Activated T-helper 2 cell treated with anti-CD3 and anti-CD28 coated beads, Interferon-gamma antibody, Interleukin-2, Interleukin-4, amounts not matched to agents 10 μg/mL and 5 μg/mL and 100 μg/mL, durations not matched to agents 14 hours and 24 hours and 36 hours (primary cell): ENCODE measurements around the gene MIEF1. TPM values are rescaled to one million over a fixed set of nuclear protein-coding genes. Genes with fewer than 3 reads are reported as not detected.
A peak's percentile ranks its signal among the peaks of the same experiment; 100 is the strongest.

Experiments
- DNase-seq: peaks from one replicate; pipeline ENCODE4 v3.0.0; 2021; ENCODE audit warnings: low spot score
- H3K27ac Mint-ChIP-seq: one replicate; pipeline ENCODE4 v1.8.0; 2021; ENCODE audit warnings: mixed read lengths
- H3K27me3 Mint-ChIP-seq: one replicate; pipeline ENCODE4 v1.8.0; 2021; ENCODE audit warnings: low read depth, mixed read lengths
- H3K36me3 Mint-ChIP-seq: one replicate; pipeline ENCODE4 v1.8.0; 2021; ENCODE audit warnings: low read depth, mixed read lengths
- H3K4me1 Mint-ChIP-seq: one replicate; pipeline ENCODE4 v1.8.0; 2021; ENCODE audit warnings: low read depth, mixed read lengths
- H3K4me3 Mint-ChIP-seq: one replicate; pipeline ENCODE4 v1.8.0; 2021; ENCODE audit warnings: low read depth, mild to moderate bottlenecking, moderate library complexity, mixed read lengths
- H3K9me3 Mint-ChIP-seq: one replicate; pipeline ENCODE4 v1.8.0; 2021; ENCODE audit warnings: mixed read lengths
- intact Hi-C: fragments of 100-400 bp; cut with micrococcal nuclease; formaldehyde crosslinking; loops from one replicate; pipeline ENCODE4 v1.15.1; 2023
- total RNA-seq: library from RNA; stranded (reverse); gene quantifications from 2 replicates; pipeline ENCODE4 v1.2.3, GENCODE V29; 2022

MIEF1 gene
- total RNA-seq, 1 donor from 2014 or later: 46.9 TPM

DNA sequence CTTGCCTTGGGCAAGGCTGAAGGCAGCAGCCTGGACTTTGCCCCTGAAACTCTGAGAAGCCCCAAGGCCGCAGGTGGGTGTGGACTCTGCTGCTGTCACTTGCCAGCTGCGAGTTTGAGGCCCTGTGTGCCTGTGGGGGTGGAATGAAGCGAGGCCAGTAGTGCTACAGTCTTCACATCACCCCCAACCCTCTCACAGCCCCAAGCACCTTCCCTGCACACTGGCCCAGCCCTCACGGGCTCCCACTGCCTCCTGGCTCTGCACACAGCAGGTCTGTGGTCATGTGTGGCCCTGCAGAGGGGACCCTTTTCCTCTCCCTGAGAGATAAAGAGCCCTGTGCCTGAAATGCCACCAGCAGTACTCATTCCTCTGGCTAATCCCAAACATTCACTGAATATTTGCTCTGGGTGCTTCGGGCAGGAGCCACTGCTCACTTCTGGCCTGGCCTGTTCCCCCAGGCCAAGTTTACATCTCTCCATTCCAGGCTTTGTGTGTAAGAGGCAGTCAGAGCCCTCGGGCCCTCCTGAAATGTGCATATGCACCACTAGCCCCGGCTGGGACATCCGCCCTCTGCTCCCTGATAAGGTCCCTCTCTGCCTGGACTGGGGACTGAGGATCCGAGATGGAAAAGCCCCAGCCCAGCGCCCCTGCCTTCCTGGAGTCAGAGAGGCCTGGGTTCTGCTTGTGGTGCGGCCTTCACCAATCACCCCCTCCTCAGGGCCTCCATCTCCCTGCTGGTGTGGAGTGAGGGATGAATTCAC lies 27.6 kb upstream of the MIEF1 start:
- Mint-ChIP-seq H3K4me1 (peaks cover 10% of the 10 kb centered on the region), H3K4me3 (no peak overlapping the region), H3K27ac (no peak overlapping the region), H3K27me3 (no peaks in the 10 kb centered on the region), H3K36me3 (no peaks in the 10 kb centered on the region), H3K9me3 (no peaks in the 10 kb centered on the region)
- DNase-seq: no peak
- intact Hi-C loops: no loop called here

DNA sequence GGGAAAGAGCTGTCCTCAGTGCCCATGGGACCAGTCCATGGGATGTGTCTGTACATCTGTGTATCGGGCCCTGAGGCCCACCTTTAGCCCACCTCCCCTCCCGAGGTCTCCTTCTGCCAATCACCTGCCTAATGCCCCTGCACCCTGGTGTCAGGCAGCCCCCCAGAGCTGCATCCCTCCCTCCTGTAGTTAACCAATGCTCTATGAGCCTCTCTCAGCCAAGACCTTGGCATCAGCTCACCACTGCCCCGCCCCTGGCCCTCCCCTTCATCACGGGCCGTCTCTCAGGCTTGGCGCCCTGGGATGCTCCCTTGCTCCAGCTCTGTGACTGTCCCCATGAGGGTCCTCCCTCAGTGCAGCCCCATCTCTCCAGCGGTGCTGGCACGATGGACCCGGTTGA lies 26.8 kb upstream of the MIEF1 start:
- no peak for DNase-seq
- Mint-ChIP-seq H3K4me3 (no peak overlapping the region), H3K36me3 (no peaks in the 10 kb centered on the region), H3K9me3 (no peaks in the 10 kb centered on the region), H3K4me1 (peaks cover 10% of the 10 kb centered on the region), H3K27me3 (no peaks in the 10 kb centered on the region), H3K27ac (no peak overlapping the region)
- intact Hi-C loops: no loop called here

DNA sequence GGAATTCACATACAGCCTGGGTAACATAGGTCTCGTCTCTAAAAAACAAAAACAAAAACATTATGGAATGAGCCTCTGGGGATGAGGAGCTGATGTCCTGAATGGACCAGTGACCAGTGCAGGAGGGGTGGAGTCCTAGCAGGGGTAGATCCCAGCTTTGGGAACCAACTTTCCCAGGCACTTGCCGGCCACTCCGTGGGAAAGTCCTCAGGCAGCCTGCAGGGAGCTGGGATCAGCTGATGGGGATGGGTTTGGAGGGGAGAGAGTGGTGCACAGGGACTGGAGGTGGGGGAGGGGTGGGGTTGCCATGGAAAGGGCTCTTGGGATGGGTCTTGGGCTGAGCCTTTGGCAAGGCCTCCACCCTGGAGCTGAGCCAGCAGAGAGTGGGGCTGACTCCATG lies 26.2 kb upstream of the MIEF1 start:
- DNase-seq: no peak
- H3K27me3 Mint-ChIP-seq: no peaks in the 10 kb centered on the region

DNA sequence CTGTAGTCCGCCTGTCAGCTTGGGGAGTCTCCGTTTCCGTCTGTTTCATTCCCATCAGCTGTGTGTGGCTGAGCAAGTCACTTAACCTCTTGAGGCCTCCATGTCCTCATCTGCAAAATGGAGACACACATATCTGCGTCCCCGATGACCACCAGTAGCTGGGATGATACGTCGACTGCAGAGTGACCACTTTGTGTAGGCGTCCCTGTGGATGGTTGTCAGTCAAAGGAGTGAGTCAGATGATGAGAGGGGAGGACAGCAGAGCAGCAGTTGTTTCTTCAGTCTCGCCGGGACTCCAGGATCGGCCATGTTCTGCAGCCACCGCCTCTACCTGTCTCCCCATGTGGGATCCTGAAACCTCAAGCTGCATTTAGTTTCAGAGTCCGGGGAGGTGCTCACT lies 25.4 kb upstream of the MIEF1 start:
- H3K27ac Mint-ChIP-seq: no peak overlapping the region
- no peaks in the 10 kb centered on the region for H3K27me3 Mint-ChIP-seq
- DNase-seq: no peak
- H3K36me3 Mint-ChIP-seq: no peaks in the 10 kb centered on the region
- H3K4me3 Mint-ChIP-seq: no peak overlapping the region
- no peaks in the 10 kb centered on the region for H3K9me3 Mint-ChIP-seq
- intact Hi-C loops: no loop called here
- peaks cover 5% of the 10 kb centered on the region for H3K4me1 Mint-ChIP-seq

More for the DNA sequence above, 26.2 kb upstream of the MIEF1 start:
- Mint-ChIP-seq H3K36me3 (no peaks in the 10 kb centered on the region), H3K27ac (no peak overlapping the region), H3K4me3 (no peak overlapping the region), H3K4me1 (peaks cover 10% of the 10 kb centered on the region), H3K9me3 (no peaks in the 10 kb centered on the region)
- intact Hi-C loops: no loop called here

- Mint-ChIP-seq H3K27me3 (no peaks in the 10 kb centered on the region), H3K9me3 (no peaks in the 10 kb centered on the region), H3K27ac (no peak overlapping the region), H3K4me1 (peaks cover 3% of the 10 kb centered on the region), H3K36me3 (no peaks in the 10 kb centered on the region), H3K4me3 (no peak overlapping the region)
- no peak for DNase-seq
- intact Hi-C loops: no loop called here
Observed at GRCh38 chr22:39477542-39477941, 24.5 kb upstream of the MIEF1 start.

GRCh38 chr22:39478441-39478850 lies 23.6 kb upstream of the MIEF1 start:
- no peak overlapping the region for H3K27ac Mint-ChIP-seq
- H3K4me3 Mint-ChIP-seq: no peak overlapping the region
- H3K4me1 Mint-ChIP-seq: no peaks in the 10 kb centered on the region
- no peaks in the 10 kb centered on the region for H3K9me3 Mint-ChIP-seq
- peak; percentile 14 for DNase-seq
- no peaks in the 10 kb centered on the region for H3K27me3 Mint-ChIP-seq
- intact Hi-C loops: no loop called here
- no peaks in the 10 kb centered on the region for H3K36me3 Mint-ChIP-seq

DNA sequence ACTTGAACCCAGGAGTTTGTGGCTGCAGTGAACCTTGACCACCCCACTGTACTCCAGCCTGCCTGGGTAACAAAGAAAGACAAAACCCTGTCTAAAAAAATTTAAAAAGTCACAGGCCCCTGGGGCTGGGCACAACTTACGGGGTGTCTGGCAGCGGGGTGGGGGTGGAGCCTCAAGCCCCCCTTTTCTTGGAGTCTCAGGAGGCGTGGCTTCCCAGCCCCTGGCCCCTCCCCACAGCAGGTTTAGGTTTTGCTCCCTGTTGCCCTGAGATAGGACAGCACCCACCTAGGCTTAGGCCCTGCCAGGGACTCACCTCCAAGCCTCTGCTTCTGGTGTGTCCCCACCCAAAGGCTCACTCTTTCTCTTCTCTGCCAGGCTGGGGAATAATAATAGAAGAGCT lies 22.8 kb upstream of the MIEF1 start:
- H3K27ac Mint-ChIP-seq: no peak overlapping the region
- intact Hi-C loops: no loop called here
- no peak overlapping the region for H3K4me3 Mint-ChIP-seq
- H3K27me3 Mint-ChIP-seq: no peaks in the 10 kb centered on the region
- H3K36me3 Mint-ChIP-seq: no peaks in the 10 kb centered on the region
- H3K9me3 Mint-ChIP-seq: no peaks in the 10 kb centered on the region
- H3K4me1 Mint-ChIP-seq: no peaks in the 10 kb centered on the region
- no peak for DNase-seq

DNA sequence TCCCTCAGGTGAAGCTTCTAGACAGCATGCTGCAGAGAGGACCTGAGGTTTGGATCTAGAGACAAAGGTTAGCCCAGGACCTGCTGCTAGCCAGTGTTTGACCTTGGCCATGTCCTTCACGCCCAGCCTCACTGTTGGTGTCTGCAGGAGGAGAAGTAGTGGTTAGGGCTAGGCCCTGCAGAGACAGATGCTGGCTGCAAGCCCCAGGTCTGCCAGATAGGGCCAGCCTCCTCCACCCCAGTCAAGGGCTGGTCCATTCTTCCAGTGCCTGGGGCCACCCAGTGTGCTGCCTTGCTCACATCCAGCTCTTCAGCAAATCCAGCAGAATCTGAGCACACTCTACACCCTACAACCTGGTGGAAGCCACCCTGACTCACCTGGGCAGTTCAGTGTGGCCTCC lies 21.5 kb upstream of the MIEF1 start:
- DNase-seq: no peak
- intact Hi-C loops: no loop called here
- Mint-ChIP-seq H3K36me3 (no peaks in the 10 kb centered on the region), H3K4me3 (no peak overlapping the region), H3K9me3 (no peaks in the 10 kb centered on the region), H3K4me1 (no peaks in the 10 kb centered on the region), H3K27ac (no peak overlapping the region), H3K27me3 (no peaks in the 10 kb centered on the region)

- Mint-ChIP-seq H3K27ac (no peak overlapping the region), H3K27me3 (no peaks in the 10 kb centered on the region), H3K4me3 (no peak overlapping the region), H3K36me3 (no peaks in the 10 kb centered on the region), H3K4me1 (no peaks in the 10 kb centered on the region), H3K9me3 (no peaks in the 10 kb centered on the region)
- intact Hi-C loops: no loop called here
- no peak for DNase-seq
Observed at GRCh38 chr22:39481054-39481453, 21.0 kb upstream of the MIEF1 start.

- intact Hi-C loops: no loop called here
- Mint-ChIP-seq H3K27me3 (no peaks in the 10 kb centered on the region), H3K27ac (no peak overlapping the region), H3K4me1 (no peaks in the 10 kb centered on the region), H3K9me3 (no peaks in the 10 kb centered on the region), H3K4me3 (no peak overlapping the region), H3K36me3 (no peaks in the 10 kb centered on the region)
- DNase-seq: no peak
Observed at GRCh38 chr22:39481595-39481994, 20.5 kb upstream of the MIEF1 start.

DNA sequence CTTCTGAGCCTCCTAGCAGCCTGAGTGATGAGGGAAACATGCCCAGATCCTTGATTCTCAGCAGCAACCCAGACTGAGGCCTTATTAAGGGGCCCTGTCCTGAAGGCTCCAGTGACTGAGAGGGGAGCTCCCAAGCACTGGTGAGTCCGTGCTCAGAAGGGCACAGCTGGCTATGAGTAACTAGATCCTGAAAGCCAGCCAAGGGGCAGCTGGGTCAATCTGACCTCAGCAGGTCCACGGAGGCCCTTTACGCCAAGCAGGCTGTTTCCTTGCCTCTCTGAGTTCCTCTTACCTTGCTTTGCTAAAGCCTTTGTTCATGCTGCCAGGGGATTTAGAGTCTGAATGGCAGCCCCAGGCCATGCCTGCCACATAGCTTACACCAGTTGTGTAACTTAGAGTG lies 19.3 kb upstream of the MIEF1 start:
- DNase-seq: no peak
- no peak overlapping the region for H3K4me3 Mint-ChIP-seq
- no peaks in the 10 kb centered on the region for H3K27me3 Mint-ChIP-seq
- H3K27ac Mint-ChIP-seq: no peak overlapping the region
- intact Hi-C loops: no loop called here
- no peaks in the 10 kb centered on the region for H3K4me1 Mint-ChIP-seq
- no peaks in the 10 kb centered on the region for H3K36me3 Mint-ChIP-seq
- H3K9me3 Mint-ChIP-seq: no peaks in the 10 kb centered on the region

DNA sequence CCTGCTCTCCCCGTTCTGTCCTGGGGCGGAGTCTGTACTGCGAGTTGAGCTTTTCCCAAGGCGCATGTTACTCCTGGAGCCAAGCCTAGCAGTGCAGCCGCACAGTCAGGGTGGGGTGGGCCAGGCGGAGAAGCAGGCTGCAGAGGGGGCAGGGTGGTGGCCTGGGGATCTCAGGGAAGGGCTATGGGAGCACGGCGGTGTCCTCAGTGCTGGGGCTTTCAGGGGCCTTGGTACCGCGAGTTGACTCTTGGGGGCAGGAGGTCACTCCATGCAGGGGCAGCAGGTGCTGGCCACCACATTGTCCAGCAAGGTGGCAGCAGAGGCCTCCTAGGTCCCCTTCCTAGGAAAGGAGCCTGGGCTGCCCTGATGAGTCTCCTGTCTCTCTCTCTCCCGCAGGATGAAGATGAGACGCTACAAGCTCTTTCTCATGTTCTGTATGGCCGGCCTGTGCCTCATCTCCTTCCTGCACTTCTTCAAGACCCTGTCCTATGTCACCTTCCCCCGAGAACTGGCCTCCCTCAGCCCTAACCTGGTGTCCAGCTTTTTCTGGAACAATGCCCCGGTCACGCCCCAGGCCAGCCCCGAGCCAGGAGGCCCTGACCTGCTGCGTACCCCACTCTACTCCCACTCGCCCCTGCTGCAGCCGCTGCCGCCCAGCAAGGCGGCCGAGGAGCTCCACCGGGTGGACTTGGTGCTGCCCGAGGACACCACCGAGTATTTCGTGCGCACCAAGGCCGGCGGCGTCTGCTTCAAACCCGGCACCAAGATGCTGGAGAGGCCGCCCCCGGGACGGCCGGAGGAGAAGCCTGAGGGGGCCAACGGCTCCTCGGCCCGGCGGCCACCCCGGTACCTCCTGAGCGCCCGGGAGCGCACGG lies 14.9 kb upstream of the MIEF1 start:
- Mint-ChIP-seq H3K4me1 (peaks cover 4% of the 10 kb centered on the region), H3K27me3 (no peaks in the 10 kb centered on the region), H3K4me3 (no peak overlapping the region), H3K27ac (no peak overlapping the region), H3K36me3 (no peaks in the 10 kb centered on the region), H3K9me3 (no peaks in the 10 kb centered on the region)
- no peak for DNase-seq
- intact Hi-C loops: no loop called here

DNA sequence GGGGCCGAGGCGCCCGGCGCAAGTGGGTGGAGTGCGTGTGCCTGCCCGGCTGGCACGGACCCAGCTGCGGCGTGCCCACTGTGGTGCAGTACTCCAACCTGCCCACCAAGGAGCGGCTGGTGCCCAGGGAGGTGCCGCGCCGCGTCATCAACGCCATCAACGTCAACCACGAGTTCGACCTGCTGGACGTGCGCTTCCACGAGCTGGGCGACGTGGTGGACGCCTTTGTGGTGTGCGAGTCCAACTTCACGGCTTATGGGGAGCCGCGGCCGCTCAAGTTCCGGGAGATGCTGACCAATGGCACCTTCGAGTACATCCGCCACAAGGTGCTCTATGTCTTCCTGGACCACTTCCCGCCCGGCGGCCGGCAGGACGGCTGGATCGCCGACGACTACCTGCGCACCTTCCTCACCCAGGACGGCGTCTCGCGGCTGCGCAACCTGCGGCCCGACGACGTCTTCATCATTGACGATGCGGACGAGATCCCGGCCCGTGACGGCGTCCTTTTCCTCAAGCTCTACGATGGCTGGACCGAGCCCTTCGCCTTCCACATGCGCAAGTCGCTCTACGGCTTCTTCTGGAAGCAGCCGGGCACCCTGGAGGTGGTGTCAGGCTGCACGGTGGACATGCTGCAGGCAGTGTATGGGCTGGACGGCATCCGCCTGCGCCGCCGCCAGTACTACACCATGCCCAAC lies 14.1 kb upstream of the MIEF1 start:
- Mint-ChIP-seq H3K9me3 (no peaks in the 10 kb centered on the region), H3K36me3 (no peaks in the 10 kb centered on the region), H3K4me3 (no peak overlapping the region), H3K4me1 (peaks cover 4% of the 10 kb centered on the region), H3K27ac (no peak overlapping the region), H3K27me3 (no peaks in the 10 kb centered on the region)
- no peak for DNase-seq
- intact Hi-C loops: no loop called here
